GM18861 (cell line): Measurements from ENCODE around the gene HAO1.
"Not testable (repeated sequence)": the region's sequence is repeated elsewhere in the genome, so short reads cannot be mapped to it uniquely, and the experiment has no call there.

ENCODE experiments used
- ATAC-seq: cut with Tn5 transposase; IDR thresholded peaks from one replicate; pipeline ENCODE4 v1.9.1; 2021; ENCODE audit not compliant: unreplicated experiment

Gene HAO1

DNA sequence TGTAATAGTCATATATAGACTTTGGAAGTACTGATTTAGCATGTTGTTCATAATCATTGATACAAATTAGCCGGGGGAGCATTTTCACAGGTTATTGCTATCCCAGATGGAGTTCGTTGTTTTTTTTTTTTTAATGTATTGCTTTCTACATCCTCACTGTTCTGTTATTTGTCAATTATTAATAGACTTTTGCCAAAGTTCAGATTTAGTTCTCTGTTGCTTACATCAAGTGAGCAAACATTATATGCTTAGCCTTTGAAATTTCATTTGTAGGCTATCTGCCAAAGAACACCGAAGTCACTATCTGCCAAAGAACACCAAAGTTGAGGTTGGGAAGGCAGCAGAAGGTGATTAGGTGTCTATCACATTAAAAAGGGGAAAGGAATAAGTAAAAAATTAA is at the start of gene HAO1:
Gene HAO1, minus strand, starts transcription at position 118 of the 400 bp plus-strand sequence. Its CDS starts 36 bp downstream, at position 82.
- ATAC-seq = no peak

GRCh38 chr20:7989379-7989778 is 49.1 kb upstream of the HAO1 start:
- ATAC-seq = no peak

DNA sequence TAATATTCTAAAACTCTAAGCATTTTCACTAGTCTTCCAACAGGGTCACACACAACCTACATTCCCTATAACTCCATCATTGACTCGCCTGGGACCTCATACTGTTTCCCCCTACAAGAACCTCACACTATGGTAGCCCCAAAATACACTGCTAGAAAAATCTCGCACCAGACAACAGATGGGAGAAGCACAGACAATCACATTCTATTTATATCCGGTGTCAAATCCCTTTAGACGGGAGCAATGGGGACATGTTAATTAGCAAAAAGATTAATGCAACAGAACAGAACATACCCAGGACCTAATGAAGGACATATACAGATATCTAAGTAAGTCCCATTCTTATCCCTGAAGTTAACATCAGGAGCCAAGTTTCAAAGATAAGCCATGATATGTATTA is 45.7 kb upstream of the HAO1 start:
- no peak for ATAC-seq

- no peak for ATAC-seq
Measured at GRCh38 chr20:7984192-7984591, 43.9 kb upstream of the HAO1 start.

- peak; percentile 55 for ATAC-seq
Measured at GRCh38 chr20:7981374-7981773, 41.1 kb upstream of the HAO1 start.

- peak; percentile 58 for ATAC-seq
Measured at GRCh38 chr20:7980332-7981046, 40.2 kb upstream of the HAO1 start.

DNA sequence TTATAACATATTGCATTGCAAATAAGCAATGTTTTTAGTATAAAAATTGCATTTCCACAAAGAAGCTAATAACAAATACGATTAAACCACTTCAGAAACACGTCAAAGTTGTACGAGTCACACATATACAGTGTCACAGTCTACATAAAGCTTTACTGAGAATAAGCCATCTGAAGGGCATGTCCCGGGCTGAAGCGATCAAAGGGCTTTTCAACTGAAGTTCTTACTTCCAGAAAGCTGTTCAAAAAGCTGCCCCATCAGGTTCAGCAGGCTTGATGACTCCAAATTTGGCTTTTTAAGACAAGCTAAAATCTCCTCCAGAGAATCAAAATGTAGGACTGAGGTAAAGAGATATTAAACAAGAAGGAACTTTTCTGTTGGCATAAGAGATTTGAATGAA is 37.5 kb upstream of the HAO1 start:
- no peak for ATAC-seq

DNA sequence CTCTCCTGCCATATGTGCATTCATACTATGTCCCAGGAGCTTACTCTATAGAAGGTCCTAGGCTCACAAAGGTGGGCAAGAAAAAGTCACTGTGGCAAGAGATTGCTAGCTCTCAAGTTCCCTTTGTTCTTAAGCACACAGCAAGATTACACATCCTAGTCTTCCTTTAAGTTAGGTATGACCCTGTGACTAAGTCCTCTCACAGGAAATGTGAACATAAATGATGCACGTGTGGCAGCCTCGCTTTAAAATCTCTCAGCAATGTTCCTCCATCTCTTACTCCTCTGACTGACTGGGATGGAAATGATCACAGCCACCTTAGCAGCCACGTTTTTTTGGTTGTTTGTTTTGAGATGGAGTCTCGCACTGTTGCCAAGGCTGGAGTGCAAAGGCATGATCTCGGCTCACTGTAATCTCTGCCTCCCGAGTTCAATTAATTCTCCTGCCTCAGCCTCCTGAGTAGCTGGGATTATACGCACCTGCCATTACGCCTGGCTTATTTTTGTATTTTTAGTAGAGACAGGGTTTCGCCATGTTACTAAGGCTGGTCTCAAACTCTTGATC is 35.7 kb upstream of the HAO1 start:
- ATAC-seq = no peak

GRCh38 chr20:7974785-7975435 is 34.7 kb upstream of the HAO1 start:
- ATAC-seq = no peak

DNA sequence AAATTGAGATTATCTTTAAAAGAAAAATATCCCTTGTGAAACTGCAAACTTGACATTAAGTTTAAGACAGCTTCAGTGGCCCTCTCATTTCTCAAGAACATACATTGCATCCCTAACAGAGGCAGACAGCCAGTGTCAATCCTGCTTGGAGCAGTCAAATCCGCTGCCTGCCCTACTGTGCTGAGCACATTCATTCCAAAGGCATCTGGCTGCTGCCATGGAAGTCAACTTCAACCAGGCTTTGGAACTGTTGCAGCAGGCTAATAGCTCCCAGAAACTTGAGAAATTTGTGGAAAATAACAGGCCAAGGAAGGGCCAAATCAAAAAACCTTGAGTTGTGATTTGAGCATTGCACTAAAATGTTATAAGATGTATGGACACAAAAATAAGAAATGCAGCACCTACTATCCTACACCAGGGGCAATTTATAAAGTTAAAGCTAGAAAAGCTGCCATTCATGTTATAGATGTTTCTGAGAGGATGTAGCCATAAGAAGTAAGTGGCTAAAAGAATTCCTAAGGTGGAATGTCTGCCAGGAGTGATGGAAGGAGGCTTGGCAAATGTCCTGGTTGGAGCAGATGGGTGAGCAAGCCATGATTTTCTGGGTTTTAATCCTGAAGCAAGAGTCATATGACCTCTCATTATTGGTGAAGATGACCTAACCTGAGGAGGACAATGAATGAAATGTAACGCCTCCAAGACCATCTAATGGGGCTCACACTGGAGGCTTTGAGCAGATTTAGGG is 31.4 kb upstream of the HAO1 start:
- ATAC-seq = no peak

DNA sequence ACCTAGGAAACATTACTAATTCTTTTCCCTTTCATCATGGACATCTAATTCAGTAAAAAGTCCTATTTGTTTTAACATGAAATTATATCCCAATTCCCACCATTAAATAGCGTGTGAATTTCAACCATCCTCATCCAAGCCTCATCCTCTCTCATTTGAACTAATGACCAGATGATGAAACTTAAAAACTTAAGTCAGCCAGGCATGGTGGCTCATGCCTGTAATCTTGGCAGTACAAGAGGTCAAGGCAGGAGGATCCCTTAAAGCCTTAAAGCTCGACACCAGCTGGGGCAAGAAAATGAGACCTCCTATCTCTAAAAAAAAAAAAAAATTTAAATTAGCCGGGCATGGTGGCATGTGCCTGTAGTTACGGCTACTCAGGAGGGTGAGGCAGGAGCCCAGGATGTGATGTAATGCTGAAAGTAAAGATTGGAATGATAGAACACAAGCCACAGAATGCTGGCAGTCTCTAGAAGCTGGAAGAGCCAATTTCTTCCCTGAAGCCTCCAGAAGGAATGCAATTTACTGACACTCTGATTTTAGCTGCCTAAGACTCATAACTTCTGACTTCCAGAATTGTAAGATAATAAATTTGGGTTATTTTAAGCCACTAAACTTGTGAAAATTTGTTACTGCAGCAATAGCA is 27.1 kb upstream of the HAO1 start:
- ATAC-seq = no peak

- no peak for ATAC-seq
Measured at GRCh38 chr20:7966176-7966575, 25.9 kb upstream of the HAO1 start.

DNA sequence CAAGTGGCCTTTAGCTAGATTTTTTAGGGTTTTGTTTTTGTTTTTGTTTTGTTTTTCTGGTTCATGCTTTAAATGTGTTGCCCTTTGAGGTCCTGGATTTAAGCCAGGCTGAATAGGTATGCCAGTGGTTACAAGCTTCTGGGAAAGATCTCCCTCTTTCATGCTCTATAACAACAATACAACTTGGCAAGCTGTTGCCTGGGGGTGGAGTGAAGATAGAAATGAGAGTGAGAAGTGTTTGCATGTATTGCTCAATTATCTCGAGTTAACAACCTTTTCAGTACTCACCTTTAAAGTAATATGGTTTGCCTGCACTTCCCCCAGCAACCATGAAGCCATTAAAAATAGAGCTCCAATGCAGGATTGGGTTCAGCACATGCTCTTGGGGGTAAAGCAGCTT is 19.2 kb upstream of the HAO1 start:
- ATAC-seq = no peak

- ATAC-seq = not testable (repeated sequence)
Measured at GRCh38 chr20:7956561-7956960, 16.3 kb upstream of the HAO1 start.

DNA sequence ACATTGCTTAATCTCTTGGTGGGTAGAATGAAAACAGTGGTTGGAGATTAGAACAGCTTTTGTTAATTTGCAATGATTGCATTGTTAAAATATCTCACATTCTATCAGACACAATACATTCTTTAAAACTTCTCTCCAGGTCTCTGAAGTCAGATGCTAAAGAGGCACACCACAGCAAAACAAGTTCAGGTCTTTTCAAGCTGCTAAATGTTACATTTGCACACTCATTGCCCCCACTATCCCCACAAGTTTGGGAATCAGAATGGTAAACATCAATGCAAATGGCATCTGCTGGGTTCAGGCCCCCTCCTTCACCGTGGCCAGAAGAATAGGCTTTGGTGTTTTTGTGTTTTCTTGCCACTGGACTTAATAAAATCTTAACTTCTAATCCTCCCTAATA is 10.1 kb upstream of the HAO1 start:
- no peak for ATAC-seq

- ATAC-seq = no peak
Measured at GRCh38 chr20:7943891-7944290, 3.6 kb upstream of the HAO1 start.

DNA sequence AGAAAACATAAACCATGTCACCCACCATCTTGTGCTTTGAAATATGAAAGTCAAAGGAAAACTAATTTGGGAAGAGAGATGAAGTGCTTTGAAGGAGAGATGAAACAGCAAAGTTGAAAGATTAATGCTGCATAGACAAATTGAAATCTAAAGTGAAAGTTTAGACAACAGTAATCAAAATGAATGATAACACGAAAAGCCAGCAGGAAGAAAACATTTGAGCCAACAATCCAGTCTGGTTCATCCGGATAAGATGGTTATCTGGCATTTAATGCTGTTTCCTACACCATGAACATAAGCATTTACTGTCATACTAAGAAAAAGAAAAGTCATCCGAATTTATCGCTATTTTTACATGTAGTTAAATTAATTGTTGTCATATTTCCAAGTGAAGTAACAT is 595 bp downstream of the HAO1 start:
- no peak for ATAC-seq

- no peak for ATAC-seq
Measured at GRCh38 chr20:7938058-7938457, 2.2 kb downstream of the HAO1 start.

DNA sequence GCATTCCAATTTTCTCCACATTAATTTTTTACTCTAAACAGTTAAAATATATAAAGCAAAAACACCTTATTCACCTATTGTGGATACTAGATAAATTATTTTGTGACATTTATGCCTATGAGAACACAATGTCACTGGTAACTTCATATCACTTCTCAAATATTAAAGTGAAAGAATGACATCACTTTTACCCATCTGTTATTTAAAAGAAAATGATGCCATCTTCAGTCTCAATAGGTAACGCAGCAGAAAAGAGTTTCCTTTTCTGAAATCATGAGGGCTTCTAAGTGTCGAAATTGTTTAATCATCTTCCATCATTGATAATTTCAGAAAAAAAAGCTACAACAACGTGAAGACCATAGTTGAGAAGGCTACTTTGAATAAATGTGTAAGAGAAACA is 2.9 kb downstream of the HAO1 start:
- ATAC-seq = no peak

DNA sequence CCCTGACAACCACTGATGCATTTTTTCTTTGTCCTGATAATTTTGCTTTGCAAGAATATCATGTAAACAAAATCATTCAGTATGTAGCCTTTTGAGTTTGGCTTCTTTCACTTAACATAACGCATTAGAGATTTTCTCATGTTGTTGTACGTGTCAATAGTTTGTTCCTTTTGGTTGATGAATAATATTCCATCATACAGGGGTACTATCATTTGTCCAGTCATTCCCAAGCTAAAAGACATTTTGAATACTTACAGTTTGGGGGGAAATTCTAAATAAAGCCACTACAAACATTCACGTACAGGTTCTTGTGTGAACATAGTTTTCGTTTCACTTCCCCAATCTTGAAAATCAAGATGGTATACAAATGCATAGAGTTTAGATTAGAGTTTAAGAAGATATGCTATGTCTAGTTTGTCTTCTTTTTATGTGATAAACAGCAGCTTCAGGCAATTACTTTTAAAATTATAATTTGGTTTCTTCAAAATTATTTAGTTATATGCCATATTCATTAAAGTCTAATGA is 5.2 kb downstream of the HAO1 start:
- ATAC-seq = peak; percentile 56

- ATAC-seq = no peak
Measured at GRCh38 chr20:7933346-7933745, 6.9 kb downstream of the HAO1 start.
